ENCODE data around the gene EEIG2. TPM values are rescaled to one million over a fixed set of nuclear protein-coding genes. Genes with fewer than 3 reads are reported as not detected.

The EEIG2 gene
- total RNA-seq, 4 donors from 2014 or later = 15.7 to 27.0 (median 24.9) TPM

GRCh38 chr1:108527837-108528236, 32.1 kb upstream of the EEIG2 start:
- WGBS, 2 donors (ENCODE audit: low coverage in 1 of 2) = 92 to 94% methylated on average over 2 of the region's 2 CpGs
- in situ Hi-C loops (cut with MboI; ENCODE audit: low pct_ligation_motif_present in 1 of 4, low pct_unique_long_range_greater_than_20kb in 1 of 4, low sequenced_read_pairs in 3 of 4) = no loop called here
- TF ChIP-seq EP300 (IDR thresholded peaks at IDR 0.05; ENCODE audit: low read depth) (no peak), CTCF (IDR thresholded peaks at IDR 0.05) (no peak), POLR2A (IDR thresholded peaks at IDR 0.05) (no peak)
- Histone ChIP-seq H3K36me3 (no peaks in the 10 kb centered on the region), H3K4me3 (no peak overlapping the region), H3K4me1 (peaks cover 0 to 3% (median 0%) of the 10 kb centered on the region in 4 donors), H3K9me3 (no peaks in the 10 kb centered on the region), H3K27me3 (no peaks in the 10 kb centered on the region), H3K27ac (no peak overlapping the region)
- DNase-seq = no peak
- intact Hi-C loops (cut with DNase I; ENCODE audit: low total_unique reads) = no loop called here

- DNase-seq = no peak
- Histone ChIP-seq H3K27me3 (no peaks in the 10 kb centered on the region), H3K4me1 (peaks cover 0 to 7% (median 0%) of the 10 kb centered on the region in 4 donors), H3K27ac (no peak overlapping the region), H3K36me3 (no peaks in the 10 kb centered on the region), H3K4me3 (no peak overlapping the region), H3K9me3 (no peaks in the 10 kb centered on the region)
- TF ChIP-seq EP300 (IDR thresholded peaks at IDR 0.05; ENCODE audit: low read depth) = no peak
- TF ChIP-seq POLR2A (IDR thresholded peaks at IDR 0.05) = no peak
- no peak for TF ChIP-seq CTCF (IDR thresholded peaks at IDR 0.05)
- no peak for TF ChIP-seq POLR2AphosphoS5 (IDR thresholded peaks at IDR 0.05)
- in situ Hi-C loops (cut with MboI; ENCODE audit: low pct_ligation_motif_present in 1 of 4, low pct_unique_long_range_greater_than_20kb in 1 of 4, low sequenced_read_pairs in 3 of 4) (no loop called here), intact Hi-C loops (cut with DNase I; ENCODE audit: low total_unique reads) (no loop called here)
- 36 to 44% methylated on average over 4 of the region's 4 CpGs for WGBS, 2 donors (ENCODE audit: low coverage in 1 of 2)
These were observed 28.5 kb upstream of the EEIG2 start for GRCh38 chr1:108531444-108531843.

- no peak overlapping the region for H3K4me3 ChIP-seq
- TF ChIP-seq POLR2AphosphoS5 (IDR thresholded peaks at IDR 0.05) (no peak), EP300 (IDR thresholded peaks at IDR 0.05; ENCODE audit: low read depth) (no peak), POLR2A (IDR thresholded peaks at IDR 0.05) (no peak), CTCF (IDR thresholded peaks at IDR 0.05) (no peak)
- peaks cover 0 to 7% (median 0%) of the 10 kb centered on the region in 4 donors for H3K4me1 ChIP-seq
- H3K36me3 ChIP-seq = no peaks in the 10 kb centered on the region
- WGBS, 2 donors (ENCODE audit: low coverage in 1 of 2) = 71% methylated on average over 4 of the region's 4 CpGs; no CpG with 5 or more reads in 1 of the 2 donors
- H3K9me3 ChIP-seq = no peaks in the 10 kb centered on the region
- intact Hi-C loops (cut with DNase I; ENCODE audit: low total_unique reads) (no loop called here), in situ Hi-C loops (cut with MboI; ENCODE audit: low pct_ligation_motif_present in 1 of 4, low pct_unique_long_range_greater_than_20kb in 1 of 4, low sequenced_read_pairs in 3 of 4) (no loop called here)
- no peak overlapping the region for H3K27ac ChIP-seq
- DNase-seq = no peak
- no peaks in the 10 kb centered on the region for H3K27me3 ChIP-seq
These were observed 27.2 kb upstream of the EEIG2 start for GRCh38 chr1:108532730-108533129.

GRCh38 chr1:108533351-108534083, 26.4 kb upstream of the EEIG2 start:
- intact Hi-C loops (cut with DNase I; ENCODE audit: low total_unique reads) (no loop called here), in situ Hi-C loops (cut with MboI; ENCODE audit: low pct_ligation_motif_present in 1 of 4, low pct_unique_long_range_greater_than_20kb in 1 of 4, low sequenced_read_pairs in 3 of 4) (no loop called here)
- Histone ChIP-seq H3K36me3 (no peaks in the 10 kb centered on the region), H3K27me3 (no peaks in the 10 kb centered on the region), H3K9me3 (no peaks in the 10 kb centered on the region), H3K27ac (peak overlapping the region in 2 of 4 donors; percentile 21 to 58), H3K4me3 (no peak overlapping the region), H3K4me1 (peaks cover 0 to 7% (median 0%) of the 10 kb centered on the region in 4 donors)
- TF ChIP-seq CTCF (IDR thresholded peaks at IDR 0.05) (no peak), EP300 (IDR thresholded peaks at IDR 0.05; ENCODE audit: low read depth) (no peak), POLR2AphosphoS5 (IDR thresholded peaks at IDR 0.05) (no peak)
- peak; percentile 19 for DNase-seq
- WGBS, 2 donors (ENCODE audit: low coverage in 1 of 2) = 13 to 28% methylated on average over 4 to 10 of the region's 10 CpGs
